ENCODE results near the gene BTF3.

- TF ChIP-seq CTCF (conservative IDR thresholded peaks at IDR 0.05; ENCODE audit: low read length) = no peak
- no peak for TF ChIP-seq EZH2phosphoT487 (IDR thresholded peaks at IDR 0.05; ENCODE audit: borderline replicate concordance)
Observed at GRCh38 chr5:73471654-73472053, 26.6 kb upstream of the BTF3 start.
